IMR-90 (cell line): ENCODE data around the gene AOPEP. TPM values are rescaled to one million over a fixed set of nuclear protein-coding genes. Genes with fewer than 3 reads are reported as not detected.

Experiments used
- ATAC-seq: fragments of 200-7000 bp; cut with Tn5 transposase; 2 replicates; pipeline ENCODE4 v1.9.1; 2020; ENCODE audit warnings: low read depth, mild to moderate bottlenecking, moderate library complexity
- BruUV-seq: library from RNA; stranded (reverse); fragments of 400-500 nt; replicated peaks from 2 replicates; lab custom pipeline; 2021; lab: Mats Ljungman, UMichigan
- CTCF ChIA-PET: fragments of 300-600 bp; formaldehyde crosslinking; extraction: SDS; loops from one replicate; lab custom pipeline; 2021; ENCODE audit warnings: antibody characterized with exemption; lab: Yijun Ruan, JAX
- POLR2A ChIA-PET: fragments of 300-600 bp; sonication (Branson Sonifier 250); formaldehyde crosslinking; loops from one replicate; lab custom pipeline; 2022; ENCODE audit warnings: antibody characterized with exemption; ENCODE audit not compliant: unreplicated experiment; lab: Charles Lee
- DNase-seq: peaks from one replicate; pipeline ENCODE4 v3.0.0; 2013
- H2AFZ ChIP-seq: replicated peaks from 2 replicates; pipeline ENCODE3; 2013; ENCODE audit warnings: low read length, mild to moderate bottlenecking; ENCODE audit not compliant: poor library complexity
- H2AK5ac ChIP-seq: 2 replicates; pipeline ENCODE4 v1.6.1; 2013; ENCODE audit warnings: low read depth, low read length, inconsistent platforms
- H2AK9ac ChIP-seq: replicated peaks from 2 replicates; pipeline ENCODE3; 2013; ENCODE audit warnings: mild to moderate bottlenecking, low read depth, low read length, moderate library complexity; ENCODE audit not compliant: poor library complexity
- H2BK120ac ChIP-seq: 2 replicates; pipeline ENCODE4 v1.6.1; 2013; ENCODE audit warnings: low read depth, low read length, inconsistent platforms
- H2BK15ac ChIP-seq: 3 replicates; pipeline ENCODE4 v1.6.1; 2013; ENCODE audit warnings: low read depth, low read length, inconsistent platforms
- H2BK20ac ChIP-seq: 2 replicates; pipeline ENCODE4 v1.6.1; 2013; ENCODE audit warnings: low read depth, mild to moderate bottlenecking, inconsistent platforms, low read length, moderate library complexity
- H2BK5ac ChIP-seq: 2 replicates; pipeline ENCODE4 v1.6.1; 2013; ENCODE audit warnings: mild to moderate bottlenecking, low read depth, low read length, inconsistent platforms; ENCODE audit not compliant: poor library complexity, severe bottlenecking
- H3K14ac ChIP-seq: replicated peaks from 2 replicates; pipeline ENCODE4 v1.6.1; 2013; ENCODE audit warnings: low read depth, low read length, inconsistent platforms
- H3K18ac ChIP-seq: 2 replicates; pipeline ENCODE4 v1.6.1; 2013; ENCODE audit warnings: low read depth, low read length, control low read depth
- H3K23ac ChIP-seq: 2 replicates; pipeline ENCODE4 v1.6.1; 2013; ENCODE audit warnings: low read depth, low read length, inconsistent platforms
- H3K27ac ChIP-seq: 2 replicates; pipeline ENCODE4 v1.5.1; 2013; ENCODE audit warnings: mild to moderate bottlenecking, control low read depth, low read length; ENCODE audit not compliant: insufficient read depth
- H3K27me3 ChIP-seq: 2 replicates; pipeline ENCODE4 v1.6.1; 2013; ENCODE audit warnings: low read length; ENCODE audit not compliant: control insufficient read depth, insufficient read depth
- H3K36me3 ChIP-seq: 2 replicates; pipeline ENCODE4 v1.6.1; 2013; ENCODE audit warnings: low read length, mixed read lengths; ENCODE audit not compliant: control insufficient read depth, insufficient read depth
- H3K4ac ChIP-seq: 2 replicates; pipeline ENCODE4 v1.6.1; 2013; ENCODE audit warnings: low read depth, low read length, inconsistent platforms
- H3K4me1 ChIP-seq: 2 replicates; pipeline ENCODE4 v1.6.1; 2013; ENCODE audit warnings: low read length, mixed read lengths; ENCODE audit not compliant: control insufficient read depth, insufficient read depth
- H3K4me2 ChIP-seq: 2 replicates; pipeline ENCODE4 v1.6.1; 2013; ENCODE audit warnings: low read depth, mild to moderate bottlenecking, control low read depth, low read length, moderate library complexity
- H3K4me3 ChIP-seq: 2 replicates; pipeline ENCODE4 v1.5.1; 2013; ENCODE audit warnings: low read depth, mild to moderate bottlenecking, control low read depth, low read length, moderate library complexity; ENCODE audit not compliant: insufficient read depth
- H3K56ac ChIP-seq: 2 replicates; pipeline ENCODE4 v1.6.1; 2013; ENCODE audit warnings: low read length, inconsistent platforms; ENCODE audit not compliant: insufficient read depth; ENCODE audit errors: extremely low read depth
- H3K79me1 ChIP-seq, 2 experiments: 2 replicates each; pipeline ENCODE4 v1.6.1; 2013; ENCODE audit warnings: low read length in 2 of 2, inconsistent platforms in 1 of 2, low read depth in 1 of 2
- H3K9ac ChIP-seq: 2 replicates; pipeline ENCODE4 v1.6.1; 2013; ENCODE audit warnings: low read depth, low read length, control low read depth
- H3K9me1 ChIP-seq: 2 replicates; pipeline ENCODE4 v1.6.1; 2013; ENCODE audit warnings: low read length, inconsistent platforms; ENCODE audit not compliant: insufficient read depth
- H3K9me3 ChIP-seq: 2 replicates; pipeline ENCODE4 v1.6.1; 2013; ENCODE audit warnings: low read length; ENCODE audit not compliant: control insufficient read depth, insufficient read depth
- H4K20me1 ChIP-seq: 2 replicates; pipeline ENCODE4 v1.6.1; 2013; ENCODE audit warnings: low read length, inconsistent platforms; ENCODE audit not compliant: insufficient read depth
- H4K5ac ChIP-seq: 2 replicates; pipeline ENCODE4 v1.6.1; 2013; ENCODE audit warnings: mild to moderate bottlenecking, low read depth, low read length, control low read depth
- H4K8ac ChIP-seq, 2 experiments: 2 replicates each; pipeline ENCODE4 v1.6.1; 2013; ENCODE audit warnings: low read depth in 2 of 2, low read length in 2 of 2, control low read depth in 1 of 2, inconsistent platforms in 1 of 2
- H4K91ac ChIP-seq: 2 replicates; pipeline ENCODE4 v1.6.1; 2013; ENCODE audit warnings: low read depth, low read length, inconsistent platforms; ENCODE audit not compliant: insufficient read depth
- BHLHE40 ChIP-seq: fragments of 150-350 bp; IDR thresholded peaks from 2 replicates; pipeline ENCODE4 v1.6.1; 2016; ENCODE audit warnings: mild to moderate bottlenecking, low read depth, low read length
- CEBPB ChIP-seq: IDR thresholded peaks from 2 replicates; pipeline ENCODE4 v1.6.1; 2012; ENCODE audit warnings: low read depth, low read length, improper control_type of control experiment
- ELK1 ChIP-seq: fragments of 150-350 bp; IDR thresholded peaks from 2 replicates; pipeline ENCODE4 v1.6.1; 2016; ENCODE audit warnings: low read depth, mild to moderate bottlenecking, low read length, moderate library complexity, borderline replicate concordance
- FOS ChIP-seq: fragments of 150-350 bp; IDR thresholded peaks from 2 replicates; pipeline ENCODE4 v1.6.1; 2016; ENCODE audit warnings: low read depth, low read length
- MAFK ChIP-seq: IDR thresholded peaks from 2 replicates; pipeline ENCODE4 v1.6.1; 2012; ENCODE audit warnings: low read depth, low read length, improper control_type of control experiment
- MAZ ChIP-seq: IDR thresholded peaks from 2 replicates; pipeline ENCODE4 v1.6.1; 2012; ENCODE audit warnings: low read depth, mild to moderate bottlenecking, low read length, improper control_type of control experiment, moderate library complexity, borderline replicate concordance
- NFE2L2 ChIP-seq: fragments of 150-350 bp; IDR thresholded peaks from 2 replicates; pipeline ENCODE4 v1.6.1; 2016; ENCODE audit warnings: low read depth, mild to moderate bottlenecking, low read length
- RCOR1 ChIP-seq: IDR thresholded peaks from 2 replicates; pipeline ENCODE4 v1.6.1; 2012; ENCODE audit warnings: mild to moderate bottlenecking, low read length, improper control_type of control experiment; ENCODE audit not compliant: insufficient replicate concordance
- SMC3 ChIP-seq: fragments of 150-350 bp; IDR thresholded peaks from 2 replicates; pipeline ENCODE4 v1.6.1; 2016; ENCODE audit warnings: low read depth, mild to moderate bottlenecking, antibody characterized with exemption, low read length, moderate library complexity
- WGBS, 2 experiments: methylation state at CpG; one replicate each; pipeline versions ENCODE4 v1.1.5 to v1.1.7; 2013; ENCODE audit warnings: missing lambda C conversion rate in 2 of 2; ENCODE audit not compliant: insufficient read length in 1 of 2; ENCODE audit errors: extremely low coverage in 2 of 2; 5-methylcytosine and 5-hydroxymethylcytosine counted together
- dilution Hi-C: fragments of 300-500 bp; cut with HindIII; formaldehyde crosslinking; loops from one replicate; pipeline ENCODE4 v1.14.3; 2018; ENCODE audit warnings: low sequenced_read_pairs; ENCODE audit not compliant: unreplicated experiment
- in situ Hi-C: fragments of 300-500 bp; cut with MboI; formaldehyde crosslinking; loops from 3 replicates; pipeline ENCODE4 v1.14.3; 2019; ENCODE audit warnings: low sequenced_read_pairs, inconsistent platforms, mixed read lengths
- intact Hi-C: fragments of 100-400 bp; cut with micrococcal nuclease; formaldehyde crosslinking; loops from 2 replicates; pipeline ENCODE4 v1.10.0; 2022
- polyA plus RNA-seq, 3 experiments: library from polyadenylated mRNA; depleted of rRNA; stranded (reverse); fragments of >200 nt; gene quantifications; 2 replicates each; pipeline ENCODE4 v1.2.3, GENCODE V29; 2012; ENCODE audit warnings: low replicate concordance in 1 of 3
- total RNA-seq: library from RNA; depleted of rRNA; stranded (reverse); fragments of >200 nt; gene quantifications from 2 replicates; pipeline ENCODE4 v1.2.3, GENCODE V29; 2012
- TF ChIP-seq, protein P1 (sequence below): fragments of 150-350 bp; IDR thresholded peaks from 2 replicates; pipeline ENCODE4 v1.6.1; 2017; ENCODE audit warnings: mild to moderate bottlenecking, antibody characterized with exemption, low read length, low read depth

AOPEP gene
- total and polyA plus RNA-seq, 2 of the 4 experiments (the other 2 are of a cell fraction), result 34.9 to 38.7 TPM

DNA sequence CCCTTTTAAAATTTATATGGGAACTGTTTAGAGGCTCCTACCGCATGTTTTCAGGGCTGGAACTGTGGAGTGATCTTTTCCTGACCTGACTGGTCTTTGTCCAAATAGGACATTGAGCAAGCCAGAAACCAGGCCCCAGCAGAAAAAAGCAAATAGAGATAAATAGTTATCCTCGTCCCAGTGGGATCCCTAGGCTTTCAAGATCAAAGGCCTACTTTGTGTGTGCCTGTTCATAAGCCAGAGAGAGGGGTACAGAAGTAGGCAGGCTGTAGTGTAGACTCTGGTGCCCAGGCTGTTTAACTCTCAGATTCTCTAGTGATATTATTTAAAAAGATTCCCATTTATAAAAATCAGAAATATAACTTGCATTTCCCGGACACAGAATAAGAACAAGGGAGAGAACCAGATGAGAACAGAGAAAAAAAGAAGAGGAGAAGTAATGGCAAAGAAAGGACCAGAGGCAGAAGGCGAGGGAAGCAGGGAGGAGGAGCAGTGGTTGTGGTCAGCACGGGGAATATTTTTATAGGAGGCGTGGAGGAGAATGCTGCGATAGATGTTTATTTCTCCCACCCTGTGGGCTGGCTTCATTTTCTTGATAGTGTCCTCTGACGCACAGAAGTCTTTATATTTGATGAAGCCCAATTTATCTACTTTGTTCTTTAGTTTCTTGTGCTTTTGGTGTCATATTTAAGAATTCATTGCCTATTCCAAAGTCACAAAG lies 101.2 kb downstream of the AOPEP start:
- Histone ChIP-seq H3K4me3 (no peak overlapping the region), H4K8ac (no peak overlapping the region), H3K56ac (0 out of 2 replicates have a peak overlapping the region, but pooled peaks have one; percentile 10), H2BK120ac (no peak overlapping the region; the same call in 1 of the 2 replicates), H3K14ac (peak overlapping the region; percentile 53), H4K20me1 (peaks cover under 1% of the 10 kb centered on the region; the same call in 1 of the 2 replicates), H2AK5ac (peak overlapping the region; percentile 69), H3K4ac (peak overlapping the region; percentile 41; the same call in 1 of the 2 replicates), H3K27me3 (no peaks in the 10 kb centered on the region), H3K9me3 (no peaks in the 10 kb centered on the region), H2AK9ac (peak overlapping the region; percentile 11), H2BK15ac (0 out of 3 replicates have a peak overlapping the region, but pooled peaks have one; percentile 62), H3K36me3 (peaks cover 5% of the 10 kb centered on the region), H2AFZ (no peak overlapping the region), H4K91ac (peak overlapping the region; percentile 10; the same call in 1 of the 2 replicates), H3K4me2 (0 out of 2 replicates have a peak overlapping the region, but pooled peaks have one; percentile 30), H2BK5ac (no peak overlapping the region), H3K9ac (peak overlapping the region; percentile 35; the same call in 1 of the 2 replicates), H3K27ac (peak overlapping the region; percentile 67; the same call in 1 of the 2 replicates), H3K18ac (peak overlapping the region; percentile 67; the same call in 1 of the 2 replicates), H4K5ac (no peak overlapping the region; the same call in 1 of the 2 replicates), H3K9me1 (0 out of 2 replicates have a peak, but pooled peaks cover 2% of the 10 kb centered on the region), H3K79me1 (peaks cover 0 to 3% of the 10 kb centered on the region in 2 experiments; a peak in 2 of 4 replicates), H3K23ac (no peak overlapping the region), H2BK20ac (no peak overlapping the region; the same call in 1 of the 2 replicates), H3K4me1 (peaks cover 4% of the 10 kb centered on the region)
- WGBS, 2 experiments, result 50% methylated on average over 1 of the region's 8 CpGs; no CpG with 5 or more reads in 1 of the 2 experiments
- BruUV-seq, result no TSS peak
- peak; percentile 68 for ATAC-seq
- no peak for TF ChIP-seq MAZ
- TF ChIP-seq FOS, result no peak
- TF ChIP-seq CEBPB, result no peak
- no peak for TF ChIP-seq MAFK
- no peak for TF ChIP-seq BHLHE40
- no peak for TF ChIP-seq RCOR1
- no peak for TF ChIP-seq SMC3
- TF ChIP-seq NFE2L2, result no peak
- no peak for TF ChIP-seq ELK1
- TF ChIP-seq, protein P1, sequence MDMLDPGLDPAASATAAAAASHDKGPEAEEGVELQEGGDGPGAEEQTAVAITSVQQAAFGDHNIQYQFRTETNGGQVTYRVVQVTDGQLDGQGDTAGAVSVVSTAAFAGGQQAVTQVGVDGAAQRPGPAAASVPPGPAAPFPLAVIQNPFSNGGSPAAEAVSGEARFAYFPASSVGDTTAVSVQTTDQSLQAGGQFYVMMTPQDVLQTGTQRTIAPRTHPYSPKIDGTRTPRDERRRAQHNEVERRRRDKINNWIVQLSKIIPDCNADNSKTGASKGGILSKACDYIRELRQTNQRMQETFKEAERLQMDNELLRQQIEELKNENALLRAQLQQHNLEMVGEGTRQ, result no peak
- intact Hi-C loops (no loop called here), dilution Hi-C loops (no loop called here), in situ Hi-C loops (no loop called here)
- POLR2A ChIA-PET, result no interaction called here
- peak; percentile 52 for DNase-seq
- CTCF ChIA-PET, result no interaction called here
